Stimulated activated CD8-positive, alpha-beta memory T cell treated with anti-CD3 and anti-CD28 coated beads, Interleukin-7, amount 100 ng/mL, for 48 hours (primary cell): Measurements from ENCODE around the gene MAU2.

Experiments
- DNase-seq, 2 donors: peaks; one replicate each; pipeline ENCODE4 v3.0.0-alpha.2; 2020; ENCODE audit warnings: low read depth in 1 of 2; ENCODE audit errors: extremely low read depth in 1 of 2

MAU2 gene

GRCh38 chr19:19320361-19321140 is at the start of gene MAU2, which contains the start of gene SUGP1:
TSS of gene MAU2 (plus strand) at chr19:19320829. CDS start at chr19:19320860, 31 bp downstream.
TSS of gene SUGP1 (minus strand) at chr19:19320509. CDS start at chr19:19320496, 13 bp downstream.
- peak; percentile 82 for DNase-seq

GRCh38 chr19:19271828-19272599 is 48.6 kb upstream of the MAU2 start:
- no peak for DNase-seq

GRCh38 chr19:19274146-19274545 is 46.5 kb upstream of the MAU2 start:
- DNase-seq = no peak

GRCh38 chr19:19274716-19275565 is 45.7 kb upstream of the MAU2 start:
- DNase-seq = no peak

- no peak for DNase-seq
Observed at GRCh38 chr19:19276386-19276785, 44.2 kb upstream of the MAU2 start.

GRCh38 chr19:19276851-19277250 is 43.8 kb upstream of the MAU2 start:
- DNase-seq = no peak

- no peak for DNase-seq
Observed at GRCh38 chr19:19278315-19278714, 42.3 kb upstream of the MAU2 start.

- DNase-seq = no peak
Observed at GRCh38 chr19:19279062-19279612, 41.5 kb upstream of the MAU2 start.

GRCh38 chr19:19279853-19280252 is 40.8 kb upstream of the MAU2 start:
- DNase-seq = no peak

- no peak for DNase-seq
Observed at GRCh38 chr19:19280561-19280960, 40.1 kb upstream of the MAU2 start.

- no peak for DNase-seq
Observed at GRCh38 chr19:19285686-19286085, 34.9 kb upstream of the MAU2 start.

- DNase-seq = no peak
Observed at GRCh38 chr19:19292607-19293006, 28.0 kb upstream of the MAU2 start.

- DNase-seq = no peak
Observed at GRCh38 chr19:19294914-19295313, 25.7 kb upstream of the MAU2 start.

- DNase-seq = no peak
Observed at GRCh38 chr19:19296953-19297689, 23.5 kb upstream of the MAU2 start.

- no peak for DNase-seq
Observed at GRCh38 chr19:19297759-19298158, 22.9 kb upstream of the MAU2 start.

- DNase-seq = no peak
Observed at GRCh38 chr19:19300613-19301012, 20.0 kb upstream of the MAU2 start.

- no peak for DNase-seq
Observed at GRCh38 chr19:19303411-19303810, 17.2 kb upstream of the MAU2 start.

GRCh38 chr19:19304186-19304965 is 16.3 kb upstream of the MAU2 start:
- DNase-seq = no peak

- DNase-seq = no peak
Observed at GRCh38 chr19:19305066-19305465, 15.6 kb upstream of the MAU2 start.
